H54 (cell line): ENCODE measurements around the gene SRP19.
"Not testable (repeated sequence)": the region's sequence is repeated elsewhere in the genome, so short reads cannot be mapped to it uniquely, and the experiment has no call there.

Experiments
- DNase-seq: peaks from one replicate; pipeline ENCODE4 v3.0.0; 2011; ENCODE audit warnings: low spot score, mixed read lengths; ENCODE audit not compliant: insufficient read length
- FAIRE-seq: peaks from 3 replicates; lab custom pipeline; 2011; peaks lifted over from hg19 to GRCh38; lab: Jason Lieb, UNC
- POLR2A ChIP-seq: IDR thresholded peaks from 2 replicates; pipeline ENCODE4 v1.6.1; 2011; ENCODE audit warnings: low read depth, mild to moderate bottlenecking, low read length

Gene SRP19

GRCh38 chr5:112892776-112893175, 31.7 kb downstream of the SRP19 start:
- no peak for FAIRE-seq
- DNase-seq: no peak
- TF ChIP-seq POLR2A: no peak

GRCh38 chr5:112895682-112896081, 34.6 kb downstream of the SRP19 start:
- FAIRE-seq (no peak), DNase-seq (no peak)
- TF ChIP-seq POLR2A: no peak

GRCh38 chr5:112902561-112902960, 41.5 kb downstream of the SRP19 start:
- no peak for FAIRE-seq
- no peak for TF ChIP-seq POLR2A
- DNase-seq: no peak

GRCh38 chr5:112904996-112905395, 43.9 kb downstream of the SRP19 start:
- not testable (repeated sequence) for FAIRE-seq

GRCh38 chr5:112906637-112907036, 45.5 kb downstream of the SRP19 start:
- no peak for TF ChIP-seq POLR2A
- FAIRE-seq (no peak), DNase-seq (no peak)

More at GRCh38 chr5:112904996-112905395, 43.9 kb downstream of the SRP19 start:
- DNase-seq: not testable (repeated sequence)

- no peak for TF ChIP-seq POLR2A
- no peak for DNase-seq
- FAIRE-seq: no peak
These were observed 46.1 kb downstream of the SRP19 start for GRCh38 chr5:112907166-112907631.

- no peak for FAIRE-seq
- no peak for TF ChIP-seq POLR2A
- no peak for DNase-seq
These were observed 47.8 kb downstream of the SRP19 start for GRCh38 chr5:112908854-112909253.

GRCh38 chr5:112910529-112910928, 49.4 kb downstream of the SRP19 start:
- TF ChIP-seq POLR2A: no peak
- FAIRE-seq (no peak), DNase-seq (no peak)

- no peak for DNase-seq
These were observed 53.5 kb downstream of the SRP19 start for GRCh38 chr5:112914584-112914983.

GRCh38 chr5:112915831-112916230, 54.7 kb downstream of the SRP19 start:
- DNase-seq (no peak), FAIRE-seq (no peak)

More at GRCh38 chr5:112914584-112914983, 53.5 kb downstream of the SRP19 start:
- no peak for TF ChIP-seq POLR2A
- no peak for FAIRE-seq

GRCh38 chr5:112917453-112917995, 56.4 kb downstream of the SRP19 start:
- FAIRE-seq: no peak

More at GRCh38 chr5:112915831-112916230, 54.7 kb downstream of the SRP19 start:
- TF ChIP-seq POLR2A: no peak

GRCh38 chr5:112918136-112918535, 57.0 kb downstream of the SRP19 start:
- FAIRE-seq: no peak
- no peak for TF ChIP-seq POLR2A
- no peak for DNase-seq

More at GRCh38 chr5:112917453-112917995, 56.4 kb downstream of the SRP19 start:
- no peak for TF ChIP-seq POLR2A
- DNase-seq: no peak

GRCh38 chr5:112918679-112919078, 57.6 kb downstream of the SRP19 start:
- DNase-seq: no peak
- FAIRE-seq: no peak
- no peak for TF ChIP-seq POLR2A
